Stimulated activated memory B cell treated with anti-CD40 and anti-IgM and Interleukin-4, amounts not matched to agents 10 μg/mL and 1 μg/mL and 100 μg/mL, for 72 hours (primary cell): Measurements from ENCODE around the gene FAM83C.

Source experiments
- ATAC-seq: fragments of 150-1000 bp; cut with Tn5 transposase; 2 replicates; pipeline ENCODE4 v1.10.0; 2021
- H3K27ac Mint-ChIP-seq: one replicate; pipeline ENCODE4 v1.8.0; 2022; ENCODE audit warnings: mild to moderate bottlenecking, mixed read lengths
- H3K27me3 Mint-ChIP-seq: one replicate; pipeline ENCODE4 v1.8.0; 2022; ENCODE audit warnings: mixed read lengths
- H3K36me3 Mint-ChIP-seq: one replicate; pipeline ENCODE4 v1.8.0; 2022; ENCODE audit warnings: mixed read lengths
- H3K4me1 Mint-ChIP-seq: one replicate; pipeline ENCODE4 v1.8.0; 2022; ENCODE audit warnings: mixed read lengths
- H3K4me3 Mint-ChIP-seq: one replicate; pipeline ENCODE4 v1.8.0; 2022; ENCODE audit warnings: mild to moderate bottlenecking, moderate library complexity, mixed read lengths
- H3K9me3 Mint-ChIP-seq: one replicate; pipeline ENCODE4 v1.8.0; 2022; ENCODE audit warnings: mixed read lengths

FAM83C gene

DNA sequence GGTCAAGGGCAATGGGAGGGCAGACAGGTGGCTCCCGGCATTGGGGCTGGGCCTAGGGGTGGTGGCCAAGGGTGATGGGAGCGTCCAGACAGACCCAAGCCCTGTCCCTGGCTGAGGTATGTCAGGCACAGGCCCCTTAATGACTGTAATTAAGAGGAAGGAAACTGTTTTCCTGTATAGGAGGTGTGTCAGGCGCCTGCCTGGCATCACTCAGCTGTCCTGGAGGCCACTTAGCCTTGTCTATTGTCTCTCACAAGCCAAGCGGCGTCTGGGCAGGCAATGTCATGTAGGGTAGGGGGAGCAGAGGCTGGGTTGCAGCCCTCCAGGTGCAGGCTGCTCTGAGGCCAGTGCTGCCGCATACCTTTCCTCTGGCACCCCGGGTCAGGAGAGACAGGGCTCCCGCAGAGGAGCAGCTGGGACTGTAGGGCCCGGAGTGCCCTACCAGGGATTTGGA is 3.9 kb upstream of the FAM83C start:
- Mint-ChIP-seq H3K27ac (no peak overlapping the region), H3K9me3 (no peaks in the 10 kb centered on the region)
- no peak for ATAC-seq

GRCh38 chr20:35295674-35296073 is 3.4 kb upstream of the FAM83C start:
- H3K36me3 Mint-ChIP-seq = no peaks in the 10 kb centered on the region
- ATAC-seq = no peak
- no peak overlapping the region for H3K27ac Mint-ChIP-seq
- H3K4me3 Mint-ChIP-seq = no peak overlapping the region
- no peaks in the 10 kb centered on the region for H3K9me3 Mint-ChIP-seq
- no peaks in the 10 kb centered on the region for H3K4me1 Mint-ChIP-seq
- H3K27me3 Mint-ChIP-seq = peaks cover 40% of the 10 kb centered on the region

More for the DNA sequence above, 3.9 kb upstream of the FAM83C start:
- Mint-ChIP-seq H3K4me1 (no peaks in the 10 kb centered on the region), H3K36me3 (no peaks in the 10 kb centered on the region), H3K4me3 (no peak overlapping the region), H3K27me3 (peaks cover 40% of the 10 kb centered on the region)

GRCh38 chr20:35295058-35295457 is 2.8 kb upstream of the FAM83C start:
- no peaks in the 10 kb centered on the region for H3K36me3 Mint-ChIP-seq
- no peak overlapping the region for H3K4me3 Mint-ChIP-seq
- peaks cover 40% of the 10 kb centered on the region for H3K27me3 Mint-ChIP-seq
- H3K4me1 Mint-ChIP-seq = no peaks in the 10 kb centered on the region
- H3K9me3 Mint-ChIP-seq = no peaks in the 10 kb centered on the region
- H3K27ac Mint-ChIP-seq = no peak overlapping the region
- ATAC-seq = no peak

DNA sequence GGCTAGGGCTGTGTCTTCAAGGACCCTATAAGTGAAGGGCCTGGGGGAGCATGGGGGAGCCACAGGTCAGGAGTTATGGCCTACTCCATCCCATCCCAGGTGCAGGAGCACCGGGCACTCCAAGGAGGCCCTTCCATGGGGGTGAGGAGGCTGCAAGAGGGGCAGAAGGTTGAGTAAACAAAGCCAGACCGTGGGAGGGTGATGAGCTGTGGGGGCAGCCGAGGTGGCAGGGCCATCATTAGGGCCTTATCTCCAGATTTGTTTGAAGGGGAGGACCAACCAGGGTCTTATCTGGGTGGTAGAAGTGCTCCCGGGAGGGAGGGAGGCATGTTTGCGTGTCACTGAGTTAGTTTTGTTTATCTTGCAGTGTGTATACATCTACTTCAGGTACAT is 2.1 kb upstream of the FAM83C start:
- no peak overlapping the region for H3K4me3 Mint-ChIP-seq
- peaks cover 40% of the 10 kb centered on the region for H3K27me3 Mint-ChIP-seq
- H3K36me3 Mint-ChIP-seq = no peaks in the 10 kb centered on the region
- H3K27ac Mint-ChIP-seq = no peak overlapping the region
- no peak for ATAC-seq
- H3K4me1 Mint-ChIP-seq = no peaks in the 10 kb centered on the region
- H3K9me3 Mint-ChIP-seq = no peaks in the 10 kb centered on the region

- Mint-ChIP-seq H3K4me1 (no peaks in the 10 kb centered on the region), H3K27me3 (peaks cover 40% of the 10 kb centered on the region), H3K4me3 (no peak overlapping the region), H3K9me3 (no peaks in the 10 kb centered on the region), H3K27ac (no peak overlapping the region), H3K36me3 (no peaks in the 10 kb centered on the region)
- no peak for ATAC-seq
Observed at GRCh38 chr20:35293303-35294292, 1.4 kb upstream of the FAM83C start.

- Mint-ChIP-seq H3K4me1 (no peaks in the 10 kb centered on the region), H3K27me3 (peaks cover 40% of the 10 kb centered on the region), H3K36me3 (no peaks in the 10 kb centered on the region), H3K27ac (no peak overlapping the region), H3K9me3 (no peaks in the 10 kb centered on the region), H3K4me3 (no peak overlapping the region)
- ATAC-seq = no peak
Observed at GRCh38 chr20:35292504-35293285, 470 bp upstream of the FAM83C start.

GRCh38 chr20:35290887-35291417 is 1.3 kb downstream of the FAM83C start:
- Mint-ChIP-seq H3K4me3 (no peak overlapping the region), H3K27me3 (peaks cover 33% of the 10 kb centered on the region), H3K36me3 (no peaks in the 10 kb centered on the region), H3K4me1 (no peaks in the 10 kb centered on the region), H3K9me3 (no peaks in the 10 kb centered on the region), H3K27ac (no peak overlapping the region)
- ATAC-seq = no peak

DNA sequence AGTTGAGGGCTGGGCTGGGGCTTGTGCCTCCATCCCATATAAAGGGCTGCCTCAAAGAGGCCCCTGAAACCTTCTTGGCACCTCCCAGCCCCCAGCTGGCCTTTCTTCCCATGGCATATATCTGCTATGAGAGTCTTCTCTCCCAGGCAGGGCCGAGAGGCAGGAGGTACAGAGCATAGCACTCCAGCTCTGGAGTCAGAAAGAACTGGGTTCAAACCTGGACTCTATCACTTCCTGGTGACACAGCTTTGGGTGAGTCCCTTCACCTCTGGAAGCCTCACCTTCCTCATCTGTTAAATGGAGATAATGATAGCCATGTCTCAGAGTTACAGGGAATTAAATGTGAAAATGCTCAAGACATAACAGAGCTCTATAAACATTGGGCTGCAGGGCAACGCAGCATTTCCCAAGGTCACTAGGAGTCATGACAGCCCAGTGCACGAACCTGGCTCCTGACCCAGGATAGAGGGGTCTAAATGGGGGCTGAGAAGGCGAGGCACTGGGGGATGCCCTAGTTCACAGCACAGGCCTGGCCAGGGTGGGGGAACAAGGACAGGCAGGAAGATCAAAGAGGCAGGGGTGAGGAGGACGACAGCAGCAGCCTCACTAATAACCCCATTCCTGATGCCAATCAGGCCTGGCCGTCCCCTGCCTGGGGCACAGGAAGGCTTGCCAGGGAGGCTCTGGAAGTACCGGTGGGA is 1.9 kb downstream of the FAM83C start:
- peaks cover under 1% of the 10 kb centered on the region for H3K4me1 Mint-ChIP-seq
- no peak for ATAC-seq
- peaks cover 27% of the 10 kb centered on the region for H3K27me3 Mint-ChIP-seq
- no peak overlapping the region for H3K4me3 Mint-ChIP-seq
- H3K9me3 Mint-ChIP-seq = no peaks in the 10 kb centered on the region
- H3K27ac Mint-ChIP-seq = no peak overlapping the region
- H3K36me3 Mint-ChIP-seq = no peaks in the 10 kb centered on the region

DNA sequence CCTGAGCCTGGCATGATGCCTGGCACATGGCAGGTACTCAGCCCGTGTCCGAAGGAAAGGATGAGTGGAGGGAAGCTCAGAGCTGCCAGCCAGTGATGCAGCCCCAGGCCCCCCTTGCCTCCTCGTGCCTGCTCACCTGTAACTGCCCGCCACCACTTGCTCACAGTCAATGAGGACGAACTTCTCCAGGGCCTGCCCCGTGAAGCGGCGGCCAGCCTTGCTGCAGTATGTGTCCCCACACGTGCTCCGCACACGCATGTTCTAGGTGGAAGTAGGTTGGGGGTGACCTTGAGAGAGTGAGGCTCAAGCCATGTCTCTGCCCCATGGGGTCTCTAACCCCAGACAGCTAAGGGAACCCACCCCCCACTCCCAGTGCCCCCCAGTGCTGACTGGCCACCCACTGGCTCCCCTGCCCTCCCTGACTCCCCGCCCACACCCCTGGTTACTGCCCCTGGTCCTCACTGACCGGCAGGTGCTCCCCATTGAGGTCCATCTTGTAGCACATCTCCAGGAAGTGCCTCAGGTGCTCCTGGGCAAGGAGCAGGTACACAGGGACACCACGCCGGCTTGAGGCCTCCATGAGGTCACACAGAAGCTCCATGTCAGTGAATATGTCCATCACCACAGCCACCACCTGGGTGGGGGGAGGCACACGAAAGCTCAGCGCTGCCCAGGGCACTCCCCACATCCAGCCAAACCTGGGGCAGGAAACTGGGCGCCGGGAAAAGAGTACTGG is 3.7 kb downstream of the FAM83C start:
- Mint-ChIP-seq H3K27me3 (peaks cover 13% of the 10 kb centered on the region), H3K9me3 (no peaks in the 10 kb centered on the region), H3K36me3 (no peaks in the 10 kb centered on the region), H3K4me1 (peaks cover 14% of the 10 kb centered on the region), H3K27ac (no peak overlapping the region), H3K4me3 (no peak overlapping the region)
- no peak for ATAC-seq

DNA sequence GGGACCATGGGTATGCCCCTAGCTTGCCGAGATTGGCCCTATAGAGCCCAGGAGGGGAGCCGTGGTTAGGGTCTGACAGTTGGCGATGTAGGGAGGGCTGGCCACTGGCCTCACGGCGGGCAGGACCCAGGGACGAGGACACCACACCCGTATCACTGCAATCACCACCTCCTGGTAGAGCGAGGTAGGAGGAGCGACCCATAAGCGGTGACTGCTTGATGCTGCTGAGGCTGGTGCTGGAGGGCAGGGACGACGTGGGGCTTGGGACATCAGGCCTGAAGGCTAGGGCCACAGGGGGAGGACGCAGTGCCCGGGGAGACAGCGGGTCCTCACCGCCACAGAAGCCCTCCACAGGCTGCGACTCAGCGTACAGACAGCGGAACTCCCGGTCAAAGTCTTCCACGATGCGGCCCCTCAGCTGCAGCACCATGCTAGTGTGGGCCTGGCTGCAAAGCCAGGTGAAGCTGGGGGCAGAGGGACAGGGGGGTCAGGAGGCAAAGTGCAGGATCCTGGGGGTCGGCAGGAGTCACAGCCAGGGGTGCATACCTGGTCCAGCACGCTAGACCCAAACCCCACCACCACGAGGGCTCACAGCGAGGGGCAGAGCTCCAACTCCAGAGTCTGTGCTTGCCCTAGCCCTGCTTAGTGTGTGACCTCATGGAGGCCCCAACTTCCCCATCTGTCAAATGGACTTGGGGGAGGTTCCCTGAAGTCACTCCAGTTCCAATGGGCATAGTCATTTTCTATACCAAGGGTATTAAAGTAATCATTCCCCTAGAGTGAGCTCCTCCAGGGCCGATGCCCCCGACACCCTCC is 4.5 kb downstream of the FAM83C start:
- peaks cover 19% of the 10 kb centered on the region for H3K4me1 Mint-ChIP-seq
- H3K36me3 Mint-ChIP-seq = no peaks in the 10 kb centered on the region
- no peak overlapping the region for H3K27ac Mint-ChIP-seq
- no peak for ATAC-seq
- no peaks in the 10 kb centered on the region for H3K9me3 Mint-ChIP-seq
- H3K27me3 Mint-ChIP-seq = peaks cover 5% of the 10 kb centered on the region
- H3K4me3 Mint-ChIP-seq = no peak overlapping the region

- Mint-ChIP-seq H3K4me3 (no peak overlapping the region), H3K36me3 (peaks cover 4% of the 10 kb centered on the region), H3K27me3 (no peaks in the 10 kb centered on the region), H3K4me1 (peaks cover 23% of the 10 kb centered on the region), H3K9me3 (no peaks in the 10 kb centered on the region), H3K27ac (no peak overlapping the region)
- ATAC-seq = no peak
Observed at GRCh38 chr20:35286899-35287508, 5.2 kb downstream of the FAM83C start.

DNA sequence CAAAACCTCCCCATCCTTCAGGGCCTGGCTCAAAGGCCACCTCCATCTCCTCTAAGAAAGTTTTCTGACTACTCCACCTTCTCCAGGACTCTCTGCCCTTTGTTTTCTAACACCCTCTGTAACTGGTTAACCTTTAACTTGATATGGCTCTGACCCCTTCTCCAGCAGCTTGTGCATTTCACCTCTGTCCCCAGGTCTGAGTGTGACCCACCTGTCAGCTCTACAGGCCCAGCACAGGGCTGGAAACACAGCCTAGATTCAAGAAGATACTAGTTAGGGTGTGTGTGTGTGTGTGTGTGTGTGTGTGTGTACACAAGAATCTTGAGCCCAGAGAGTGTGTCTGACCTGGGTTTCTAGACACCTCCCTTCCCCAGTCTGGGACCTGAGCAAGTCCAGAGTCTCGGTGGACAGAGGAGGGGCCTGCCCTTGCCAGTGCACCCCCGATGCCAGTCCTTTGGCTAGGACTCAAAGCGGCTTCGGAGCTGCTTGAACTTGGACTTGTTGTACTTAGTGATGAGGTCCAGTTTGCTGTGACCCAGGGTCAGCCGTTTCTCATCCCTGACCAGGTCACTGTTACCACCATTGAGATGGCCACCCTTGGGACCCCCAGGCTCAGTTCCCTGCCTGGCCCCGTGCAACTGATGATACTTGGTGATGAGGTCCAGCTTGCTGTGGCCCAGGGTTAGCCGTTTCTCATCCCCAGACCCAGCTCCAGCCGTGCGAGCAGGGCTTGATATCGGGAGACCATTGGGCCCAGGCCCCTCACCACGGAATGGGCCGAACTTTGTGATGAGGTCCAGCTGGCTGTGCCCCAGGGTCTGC is 5.9 kb downstream of the FAM83C start:
- no peak for ATAC-seq
- Mint-ChIP-seq H3K9me3 (no peaks in the 10 kb centered on the region), H3K36me3 (peaks cover 4% of the 10 kb centered on the region)

GRCh38 chr20:35285806-35286076 is 6.5 kb downstream of the FAM83C start:
- ATAC-seq = no peak
- no peaks in the 10 kb centered on the region for H3K9me3 Mint-ChIP-seq
- peak overlapping the region; percentile 89 for H3K27ac Mint-ChIP-seq

More for the DNA sequence above, 5.9 kb downstream of the FAM83C start:
- H3K4me3 Mint-ChIP-seq = peak overlapping the region; percentile 88
- H3K27ac Mint-ChIP-seq = peak overlapping the region; percentile 89
- no peaks in the 10 kb centered on the region for H3K27me3 Mint-ChIP-seq
- peaks cover 24% of the 10 kb centered on the region for H3K4me1 Mint-ChIP-seq

More at GRCh38 chr20:35285806-35286076, 6.5 kb downstream of the FAM83C start:
- Mint-ChIP-seq H3K4me1 (peaks cover 24% of the 10 kb centered on the region), H3K36me3 (peaks cover 4% of the 10 kb centered on the region), H3K27me3 (no peaks in the 10 kb centered on the region), H3K4me3 (peak overlapping the region; percentile 88)
